ENCODE data around the gene ECE1. TPM values are rescaled to one million over a fixed set of nuclear protein-coding genes. Genes with fewer than 3 reads are reported as not detected.

The ECE1 gene
- total RNA-seq, 4 donors from 2014 or later, result 45.6 to 175 (median 59.1) TPM

- Histone ChIP-seq H3K4me3 (no peak overlapping the region), H3K9me3 (no peaks in the 10 kb centered on the region), H3K36me3 (no peaks in the 10 kb centered on the region), H3K27ac (peak overlapping the region in 1 of 2 donors; percentile 93), H3K27me3 (no peaks in the 10 kb centered on the region), H3K4me1 (peaks cover 32 to 43% of the 10 kb centered on the region in 2 donors)
- no peak for DNase-seq
- intact Hi-C loops (cut with DNase I; ENCODE audit: low total_unique reads), result no loop called here
- no peak for TF ChIP-seq CTCF (IDR thresholded peaks at IDR 0.05)
- TF ChIP-seq POLR2A (IDR thresholded peaks at IDR 0.05), result no peak
Measured at GRCh38 chr1:21329209-21329844, 39.1 kb upstream of the ECE1 start.

- TF ChIP-seq CTCF (IDR thresholded peaks at IDR 0.05), result no peak
- no peak for TF ChIP-seq POLR2A (IDR thresholded peaks at IDR 0.05)
- no peak overlapping the region for H3K4me3 ChIP-seq
- intact Hi-C loops (cut with DNase I; ENCODE audit: low total_unique reads), result no loop called here
- H3K4me1 ChIP-seq, result peaks cover 35 to 41% of the 10 kb centered on the region in 2 donors
- no peak for DNase-seq
- no peaks in the 10 kb centered on the region for H3K27me3 ChIP-seq
- H3K36me3 ChIP-seq, result no peaks in the 10 kb centered on the region
- peak overlapping the region; percentile 85 to 93 for H3K27ac ChIP-seq
- H3K9me3 ChIP-seq, result no peaks in the 10 kb centered on the region
Measured at GRCh38 chr1:21327566-21328323, 37.5 kb upstream of the ECE1 start.

- Histone ChIP-seq H3K4me3 (no peak overlapping the region), H3K27me3 (no peaks in the 10 kb centered on the region), H3K4me1 (peaks cover 36 to 38% of the 10 kb centered on the region in 2 donors), H3K9me3 (no peaks in the 10 kb centered on the region), H3K27ac (peak overlapping the region; percentile 85 to 93), H3K36me3 (no peaks in the 10 kb centered on the region)
- TF ChIP-seq POLR2A (IDR thresholded peaks at IDR 0.05) (no peak), CTCF (IDR thresholded peaks at IDR 0.05) (no peak)
- intact Hi-C loops (cut with DNase I; ENCODE audit: low total_unique reads), result no loop called here
- DNase-seq, result peak; percentile 47 to 60
Measured at GRCh38 chr1:21326861-21327344, 36.6 kb upstream of the ECE1 start.

GRCh38 chr1:21325731-21326387 lies 35.6 kb upstream of the ECE1 start:
- intact Hi-C loops (cut with DNase I; ENCODE audit: low total_unique reads), result no loop called here
- Histone ChIP-seq H3K9me3 (no peaks in the 10 kb centered on the region), H3K27me3 (no peaks in the 10 kb centered on the region), H3K27ac (peak overlapping the region; percentile 85 to 93), H3K36me3 (no peaks in the 10 kb centered on the region), H3K4me1 (peaks cover 32 to 44% of the 10 kb centered on the region in 2 donors), H3K4me3 (no peak overlapping the region)
- peak in 1 of 2 donors; percentile 52 for DNase-seq
- TF ChIP-seq CTCF (IDR thresholded peaks at IDR 0.05) (no peak), POLR2A (IDR thresholded peaks at IDR 0.05) (no peak)

All from uterus (tissue), 4 donors.